Measurements from ENCODE around the gene CD44.

Gene CD44

DNA sequence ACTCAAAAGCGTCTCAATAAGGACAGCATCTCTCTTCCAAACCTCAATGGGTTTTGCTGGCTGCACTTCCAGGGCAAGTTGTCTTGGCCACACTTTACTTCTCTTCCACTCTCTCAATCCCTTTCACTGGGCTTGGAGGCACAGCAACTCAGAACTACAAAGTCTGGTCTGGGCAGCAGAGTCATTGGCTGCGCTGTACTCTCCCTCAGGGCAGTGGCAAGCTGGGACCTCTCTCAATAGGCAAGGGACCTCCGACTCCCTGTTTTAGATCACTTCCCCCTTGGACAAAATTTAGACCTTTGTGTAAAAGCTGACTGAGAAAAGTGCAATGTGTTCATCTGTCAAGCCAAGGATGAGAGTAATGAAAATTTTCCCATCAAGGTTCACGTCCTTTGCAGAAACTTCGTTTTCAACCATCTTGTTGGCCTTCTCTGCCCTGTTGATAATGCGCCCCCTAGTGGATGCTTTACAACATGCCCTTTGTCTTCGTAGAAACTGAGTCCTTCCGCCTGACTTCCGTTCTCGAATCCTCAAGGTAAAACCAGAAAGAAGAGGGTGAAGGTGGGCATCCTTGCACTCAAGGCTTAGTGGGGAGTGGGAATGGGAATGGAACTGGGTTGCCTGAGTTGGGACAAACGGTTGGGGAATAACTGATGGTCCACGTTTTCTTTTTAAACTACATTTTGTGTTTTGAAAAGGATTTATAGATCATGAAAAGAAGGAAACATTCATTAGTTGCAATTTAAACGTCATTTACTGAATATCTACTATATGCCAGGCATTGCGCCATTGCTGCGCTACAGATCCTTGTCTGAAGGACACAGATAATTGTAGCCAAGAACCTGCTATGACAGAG is 99.1 kb downstream of the CD44 start:
- DNase-seq (ENCODE audit: low read depth): no peak

DNA sequence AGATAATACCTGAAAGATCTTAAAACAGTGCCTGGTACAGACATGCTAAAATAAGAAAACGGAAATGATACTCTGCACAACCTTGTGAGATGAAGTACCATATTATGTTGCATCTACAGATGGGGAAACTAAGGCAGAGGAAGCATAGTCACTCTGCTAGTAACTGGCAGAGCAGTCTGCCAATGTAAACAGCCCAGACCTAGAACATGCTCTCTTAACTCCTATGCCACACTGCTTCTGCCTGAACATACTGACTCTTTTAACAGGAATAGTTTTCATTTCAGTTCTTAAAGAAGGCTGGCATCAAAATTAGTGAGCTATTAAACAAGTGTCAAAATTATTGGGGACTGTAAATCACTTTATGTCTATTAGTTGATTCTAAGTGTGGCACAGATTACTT is 99.9 kb downstream of the CD44 start:
- no peak for DNase-seq (ENCODE audit: low read depth)

DNA sequence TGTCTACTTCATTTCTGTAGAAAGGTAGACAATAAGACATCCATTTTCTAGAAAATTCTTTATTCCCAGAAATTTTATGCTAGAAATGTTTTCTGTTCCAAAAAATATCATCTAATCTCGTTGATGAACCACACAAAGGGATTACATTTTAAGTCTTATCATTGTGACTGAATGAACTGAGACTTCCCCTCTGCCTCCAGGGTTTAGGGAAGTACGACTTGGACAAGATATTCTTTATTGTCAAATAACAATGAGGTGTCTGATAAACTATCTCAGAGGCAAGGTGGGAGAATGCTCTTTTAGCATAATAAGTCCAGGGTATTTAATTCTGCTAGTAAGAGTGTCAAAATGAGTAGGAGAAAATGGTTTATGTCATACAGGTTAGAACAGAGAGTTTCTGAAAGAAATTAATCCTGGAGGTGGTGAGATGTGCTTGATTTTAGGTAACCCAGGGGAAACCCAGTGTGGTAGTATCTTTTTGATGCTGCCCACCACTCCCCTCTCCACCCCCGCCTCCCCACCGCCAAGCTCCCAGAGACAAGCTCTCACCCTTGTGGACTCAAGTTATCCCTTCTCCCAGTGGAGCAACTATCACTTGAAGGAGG is 100.6 kb downstream of the CD44 start:
- no peak for DNase-seq (ENCODE audit: low read depth)

DNA sequence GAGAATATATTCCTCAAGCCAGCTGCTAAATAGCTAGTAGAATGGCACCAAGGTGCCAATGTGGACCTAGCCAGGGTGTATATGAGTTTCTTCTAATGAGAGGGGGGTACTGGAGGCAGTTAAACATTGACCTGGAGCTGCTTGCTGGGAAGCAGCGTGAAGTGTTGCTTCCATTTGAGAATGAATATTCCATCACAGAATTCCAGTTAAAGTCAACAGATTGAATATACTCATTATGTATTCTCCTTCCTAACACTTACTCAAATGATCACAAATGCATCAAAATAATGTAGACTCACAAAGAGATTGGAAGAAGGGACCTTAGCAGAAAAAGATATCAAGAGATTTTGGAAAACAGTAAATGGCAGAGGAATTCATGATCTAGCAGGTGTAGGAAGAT is 102.1 kb downstream of the CD44 start:
- DNase-seq (ENCODE audit: low read depth): no peak

DNA sequence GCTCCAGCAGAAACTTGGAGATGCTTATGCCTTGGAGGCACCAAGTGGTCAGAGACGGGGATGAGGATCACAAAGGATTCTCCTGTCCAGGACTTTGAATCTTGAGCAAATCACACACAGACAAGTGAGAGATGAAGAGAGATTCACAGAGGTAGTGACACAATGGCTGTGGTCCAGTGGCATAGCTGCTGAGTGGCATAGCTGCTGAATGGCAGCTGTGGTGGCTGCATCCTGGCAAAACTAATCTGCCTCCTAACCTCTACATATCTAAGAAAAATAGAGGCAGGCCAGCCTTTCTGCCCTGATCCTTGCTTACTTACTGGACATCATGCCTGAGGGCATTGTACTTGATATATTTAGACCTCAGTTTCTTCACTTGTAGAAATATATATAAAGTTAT is 102.6 kb downstream of the CD44 start:
- DNase-seq (ENCODE audit: low read depth): no peak

DNA sequence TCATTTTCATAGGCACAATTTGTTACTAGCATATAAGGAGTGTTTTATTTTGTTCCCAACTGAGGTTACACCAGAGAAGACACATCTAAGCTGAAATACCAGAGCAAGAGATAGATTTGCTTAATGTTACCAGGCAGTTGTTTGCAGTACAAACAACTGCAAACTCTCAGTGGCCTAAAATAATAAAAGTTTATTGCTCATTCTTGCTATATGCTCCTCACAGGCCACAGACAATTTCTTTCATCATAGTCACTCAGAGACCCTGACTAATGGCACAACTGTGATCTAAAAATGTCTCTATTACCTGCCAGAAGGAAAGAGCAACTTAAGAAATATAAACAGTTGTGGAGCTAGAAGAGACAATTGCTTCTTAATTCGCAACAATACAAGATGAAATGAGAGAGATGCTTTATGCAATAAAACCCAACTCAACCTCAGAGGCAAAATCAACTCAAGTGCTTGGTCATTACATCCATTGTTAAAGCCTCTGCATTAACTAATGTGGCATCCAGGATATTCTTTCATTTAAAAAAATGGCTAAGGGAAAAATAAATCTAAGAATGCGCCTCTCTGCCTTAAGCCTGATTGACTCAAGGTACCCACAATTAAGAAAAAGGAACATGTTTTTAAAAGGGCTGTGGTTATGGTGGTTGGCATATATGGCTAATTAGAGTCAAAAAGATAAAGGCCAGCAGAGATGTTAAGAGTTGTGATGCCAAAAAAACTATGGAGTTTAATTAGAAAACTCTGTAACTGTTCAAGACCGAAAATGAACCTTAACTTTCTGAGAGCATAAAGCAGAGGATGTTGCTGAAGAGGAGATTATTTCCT is 103.7 kb downstream of the CD44 start:
- peak; percentile 72 for DNase-seq (ENCODE audit: low read depth)

DNA sequence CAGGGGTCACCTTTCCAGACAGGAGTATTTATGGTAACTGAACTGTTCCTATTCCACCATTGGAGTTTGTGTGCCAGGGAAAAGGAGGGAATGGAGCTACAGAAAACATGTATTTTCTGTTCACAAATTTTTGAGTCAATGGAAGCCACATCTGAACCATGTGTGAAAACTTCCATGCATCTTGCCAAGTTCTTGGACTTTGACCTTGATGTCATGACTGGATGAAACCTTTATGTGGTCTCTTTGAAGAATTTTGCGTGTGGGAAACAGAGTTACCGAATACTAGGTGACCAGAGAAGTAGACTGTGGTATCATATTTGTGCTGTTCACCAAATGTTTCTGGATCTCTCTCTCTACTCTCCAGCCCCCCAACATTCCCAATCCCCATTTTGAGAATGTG is 104.8 kb downstream of the CD44 start:
- no peak for DNase-seq (ENCODE audit: low read depth)

DNA sequence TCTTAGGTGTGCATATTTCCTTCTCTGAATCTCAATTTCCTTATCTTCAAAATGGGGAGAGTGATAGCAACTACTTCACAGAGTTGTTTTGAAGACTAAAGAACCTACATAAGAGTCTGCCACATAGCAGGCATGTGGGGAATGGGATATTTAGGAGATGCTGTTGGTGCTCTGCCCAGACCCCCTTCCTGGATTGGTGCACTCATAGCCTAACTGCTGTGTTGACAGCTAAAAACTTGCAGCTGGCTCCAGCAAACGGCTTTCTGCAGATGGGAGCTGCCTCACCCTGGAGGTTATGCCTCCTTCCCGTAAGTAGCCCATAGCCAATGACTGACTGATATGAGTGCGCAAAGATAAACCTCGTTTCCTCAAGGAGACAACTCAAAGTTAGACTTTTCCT is 106.1 kb downstream of the CD44 start:
- no peak for DNase-seq (ENCODE audit: low read depth)

DNA sequence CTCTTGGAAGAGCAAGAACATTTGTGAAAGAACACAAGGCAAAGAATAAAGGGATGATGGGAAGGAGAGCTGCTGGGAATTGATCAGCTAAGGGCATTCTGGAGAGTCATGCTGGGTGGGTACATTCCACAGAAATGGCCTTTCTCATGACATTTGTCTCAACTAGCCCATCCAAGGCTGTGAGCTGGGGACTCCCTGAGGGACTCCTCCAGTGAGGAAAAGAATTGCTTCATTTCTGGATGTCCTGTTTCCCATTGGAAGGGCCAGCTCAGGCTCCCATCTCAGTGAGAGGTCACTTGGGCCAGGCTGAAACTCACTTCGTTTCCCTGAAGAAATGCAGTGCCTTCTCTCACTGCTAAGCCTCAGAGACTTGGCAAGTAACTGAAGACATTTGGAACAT is 106.8 kb downstream of the CD44 start:
- no peak for DNase-seq (ENCODE audit: low read depth)

DNA sequence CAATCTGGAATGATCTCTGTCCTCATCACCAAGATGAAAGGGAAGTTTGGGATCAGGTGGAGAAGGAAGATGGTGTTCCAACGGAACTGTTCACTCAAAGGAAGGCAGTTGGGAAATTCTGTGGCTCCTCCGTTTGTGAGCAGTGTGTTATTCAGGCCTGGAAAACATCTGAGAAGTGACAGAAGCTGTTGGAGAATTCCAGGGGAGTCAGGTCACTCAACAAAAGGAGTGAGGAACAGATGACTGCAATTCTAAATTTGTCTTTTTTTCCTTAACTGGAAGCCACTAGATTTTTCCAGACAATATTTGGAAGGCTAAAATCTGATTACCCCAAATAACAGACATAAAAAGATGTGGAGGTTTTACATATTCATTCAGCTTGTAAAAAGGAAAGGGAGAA is 107.8 kb downstream of the CD44 start:
- DNase-seq (ENCODE audit: low read depth): peak; percentile 65

DNA sequence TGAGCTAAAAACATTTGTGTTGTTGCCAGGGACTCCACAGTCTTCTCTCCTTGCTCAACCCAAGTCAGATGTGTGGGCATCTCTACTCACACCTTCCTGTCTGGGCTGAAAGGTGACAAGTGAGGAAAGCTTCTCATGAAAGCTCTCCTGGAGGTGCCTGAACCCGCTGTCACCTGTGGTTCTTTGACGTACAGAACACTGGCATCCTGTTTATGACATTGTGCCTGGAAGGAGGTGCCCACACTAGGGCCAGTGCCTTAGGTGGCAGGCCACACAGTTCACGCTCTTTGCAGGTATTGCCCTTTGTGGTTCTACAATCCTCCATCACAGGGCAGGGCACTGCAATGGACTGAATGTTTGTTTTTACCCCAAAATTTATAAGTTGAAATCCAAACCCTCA is 108.5 kb downstream of the CD44 start:
- DNase-seq (ENCODE audit: low read depth): no peak

DNA sequence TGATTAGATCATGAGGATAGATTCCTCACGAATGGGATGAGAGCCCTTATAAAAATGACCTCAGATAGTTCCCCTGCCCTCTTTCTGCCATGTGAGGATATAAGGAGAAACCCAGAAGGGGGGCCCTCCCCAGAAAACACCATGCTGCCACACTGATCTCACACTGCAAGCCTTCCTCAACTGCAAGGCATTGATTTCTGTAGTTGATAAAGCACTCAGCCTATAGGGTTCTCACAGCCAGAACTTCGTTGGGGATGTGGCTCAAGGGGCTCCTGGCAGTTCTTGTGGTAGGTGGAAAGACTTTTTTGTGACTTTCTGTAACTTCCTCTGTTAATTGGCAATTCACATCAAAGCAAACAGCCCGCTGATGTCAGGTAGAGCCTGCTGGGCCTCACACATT is 108.9 kb downstream of the CD44 start:
- DNase-seq (ENCODE audit: low read depth): no peak

DNA sequence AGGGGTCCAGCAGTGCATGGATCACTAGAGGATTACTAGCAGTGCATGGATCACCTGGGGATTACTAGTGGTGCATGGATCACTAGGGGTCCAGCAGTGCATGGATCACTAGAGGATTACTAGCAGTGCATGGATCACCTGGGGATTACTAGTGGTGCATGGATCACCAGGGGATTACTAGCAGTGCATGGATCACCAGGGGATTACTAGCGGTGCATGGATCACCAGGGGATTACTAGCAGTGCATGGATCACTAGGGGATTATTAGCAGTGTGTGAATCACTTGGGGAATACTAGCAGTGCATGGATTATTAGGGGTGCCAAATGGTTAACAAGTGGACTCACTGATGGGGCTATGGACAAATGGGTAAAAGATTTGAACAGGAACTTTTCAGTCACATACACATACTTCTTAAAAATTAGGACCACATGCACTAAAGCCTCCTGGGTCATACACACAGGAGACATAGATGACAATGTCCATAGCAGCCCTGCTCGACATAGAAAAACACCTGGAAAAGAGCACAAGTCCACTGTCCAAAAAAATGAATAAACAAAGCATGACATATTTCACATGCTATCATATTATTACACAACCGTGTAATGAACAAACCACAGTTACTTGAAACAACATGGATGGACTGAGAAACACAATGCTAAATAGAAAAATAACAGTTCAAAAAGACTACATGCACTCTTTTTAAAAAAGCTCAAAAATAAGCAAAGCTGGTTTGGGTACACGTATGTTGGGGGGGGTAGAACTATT is 109.8 kb downstream of the CD44 start:
- DNase-seq (ENCODE audit: low read depth): no peak

DNA sequence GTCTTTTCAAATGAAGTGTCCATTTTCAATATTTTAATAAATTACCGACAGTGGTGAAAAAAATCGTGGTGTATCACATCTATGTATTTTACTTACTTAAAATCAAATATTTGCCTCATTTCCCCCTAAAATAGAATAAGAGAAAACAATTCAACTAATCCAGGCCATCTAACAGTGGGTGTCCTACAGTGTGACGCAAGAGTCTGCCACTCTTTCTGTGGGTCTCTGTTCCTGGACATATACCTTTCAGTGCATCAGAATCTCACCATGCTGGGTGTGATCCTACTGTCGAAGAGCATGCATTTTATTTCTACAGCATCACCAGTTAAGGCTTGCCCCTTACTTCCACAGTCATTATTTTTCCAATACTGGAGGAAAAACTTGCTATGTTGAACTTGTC is 111.2 kb downstream of the CD44 start:
- no peak for DNase-seq (ENCODE audit: low read depth)

DNA sequence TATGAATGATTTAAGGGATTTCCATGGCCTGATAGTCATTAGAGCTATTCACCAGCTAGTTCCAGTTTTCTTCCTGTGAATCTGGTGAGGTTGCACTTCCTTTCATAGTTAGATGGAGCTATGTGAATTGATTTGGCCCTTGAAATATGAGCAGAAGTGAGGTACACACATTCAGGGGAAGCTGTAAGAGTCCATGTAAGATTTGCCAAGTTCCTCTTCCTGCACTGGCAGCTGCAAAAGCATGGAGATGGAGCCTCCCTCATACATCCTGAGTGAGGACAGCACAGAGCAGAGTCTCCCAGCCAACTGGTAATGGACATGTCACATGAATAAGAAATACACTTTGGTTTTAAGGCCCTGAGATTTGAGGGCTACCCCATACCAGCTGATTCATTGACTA is 111.7 kb downstream of the CD44 start:
- no peak for DNase-seq (ENCODE audit: low read depth)

DNA sequence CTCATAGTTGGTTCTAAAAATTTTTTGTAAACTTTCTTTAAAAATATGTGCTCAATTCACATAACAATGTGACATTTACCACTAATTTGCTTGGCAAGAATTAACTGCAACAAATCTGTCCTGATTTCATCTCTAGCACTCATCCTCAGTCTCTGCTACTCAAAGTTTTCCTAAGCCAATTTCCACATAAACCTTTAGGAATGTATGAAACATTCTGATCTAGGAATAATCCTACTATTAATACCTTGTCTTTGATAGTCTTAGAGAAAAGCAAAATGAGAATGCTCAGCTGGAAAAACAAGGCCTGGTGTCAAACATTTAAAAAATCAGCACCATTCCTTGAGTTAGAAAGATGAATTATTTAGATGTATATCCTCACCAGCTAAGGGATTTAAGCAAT is 114.3 kb downstream of the CD44 start:
- DNase-seq (ENCODE audit: low read depth): peak; percentile 76

DNA sequence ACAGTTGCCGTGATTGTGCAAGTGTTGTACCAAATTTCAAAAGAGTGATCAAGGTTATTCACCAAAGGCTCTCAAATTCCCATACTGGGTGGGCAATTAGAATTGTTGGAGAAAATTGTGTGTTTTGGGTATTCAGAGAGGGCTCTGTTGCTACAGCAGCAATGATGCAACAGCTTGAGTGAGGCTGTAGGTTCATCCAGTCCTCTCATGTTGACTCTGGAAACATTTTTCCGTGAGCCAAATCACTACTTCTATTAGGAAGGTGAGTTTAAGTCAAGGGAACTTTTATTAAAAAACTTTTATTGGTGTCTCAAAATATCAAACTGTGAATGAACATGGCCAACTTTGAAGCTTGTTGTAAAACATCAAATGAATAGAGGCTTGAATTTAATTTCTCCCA is 116.5 kb downstream of the CD44 start:
- no peak for DNase-seq (ENCODE audit: low read depth)

DNA sequence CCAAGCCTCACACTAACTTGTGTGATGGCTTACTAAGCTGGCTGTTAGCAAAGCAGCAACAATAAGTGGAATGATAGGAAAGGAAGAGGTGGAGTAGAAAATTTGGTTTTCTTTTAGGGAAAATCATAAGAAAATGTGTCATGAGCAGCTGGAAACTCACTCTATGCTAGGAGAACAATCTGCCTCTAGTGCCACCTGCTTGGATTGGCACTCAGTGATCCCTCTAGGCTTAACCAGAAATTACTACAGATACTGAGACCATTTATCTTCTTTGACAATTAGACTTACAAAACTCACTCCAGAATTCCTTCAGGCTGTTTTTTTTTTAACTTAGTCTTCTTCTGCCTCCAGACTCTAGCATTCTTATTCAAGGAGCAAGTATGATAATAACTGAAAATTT is 117.3 kb downstream of the CD44 start:
- DNase-seq (ENCODE audit: low read depth): no peak

DNA sequence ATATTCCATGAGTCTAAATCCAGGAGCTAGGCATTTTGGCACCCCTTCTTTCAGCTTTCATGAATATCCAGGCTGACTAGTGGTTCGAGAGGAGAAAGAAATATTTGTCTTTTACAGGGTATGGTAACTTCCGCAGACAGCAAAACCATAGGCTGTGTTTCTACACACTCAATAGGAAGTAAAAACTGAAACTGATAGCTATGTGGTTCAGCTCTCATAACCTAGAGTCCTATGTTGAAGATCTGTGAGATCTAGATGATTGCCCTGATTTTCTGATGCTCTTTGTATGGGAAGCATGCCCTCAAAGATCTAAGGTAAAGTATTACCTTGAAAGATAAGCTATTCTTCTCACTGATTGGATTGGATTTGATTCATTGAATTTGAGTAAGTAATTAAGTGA is 118.3 kb downstream of the CD44 start:
- no peak for DNase-seq (ENCODE audit: low read depth)

DNA sequence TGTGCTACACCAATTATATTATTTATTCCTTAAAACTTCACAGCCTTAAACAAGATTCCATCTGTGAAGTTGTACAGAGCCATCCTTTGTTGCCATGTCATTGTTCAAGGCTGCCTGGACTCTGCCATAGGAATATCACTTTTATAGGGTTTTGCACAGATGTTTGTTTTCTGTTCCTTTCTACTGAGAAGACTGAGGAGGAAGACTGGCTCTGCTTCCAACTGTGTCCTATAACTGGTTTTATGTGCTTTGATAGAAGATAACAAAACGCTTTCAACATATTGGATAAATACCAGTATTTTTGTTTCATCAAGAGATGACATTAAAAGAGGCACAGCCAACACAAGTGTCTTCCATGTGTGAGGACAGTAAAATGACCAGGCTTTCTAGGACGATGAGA is 120.6 kb downstream of the CD44 start:
- no peak for DNase-seq (ENCODE audit: low read depth)

DNA sequence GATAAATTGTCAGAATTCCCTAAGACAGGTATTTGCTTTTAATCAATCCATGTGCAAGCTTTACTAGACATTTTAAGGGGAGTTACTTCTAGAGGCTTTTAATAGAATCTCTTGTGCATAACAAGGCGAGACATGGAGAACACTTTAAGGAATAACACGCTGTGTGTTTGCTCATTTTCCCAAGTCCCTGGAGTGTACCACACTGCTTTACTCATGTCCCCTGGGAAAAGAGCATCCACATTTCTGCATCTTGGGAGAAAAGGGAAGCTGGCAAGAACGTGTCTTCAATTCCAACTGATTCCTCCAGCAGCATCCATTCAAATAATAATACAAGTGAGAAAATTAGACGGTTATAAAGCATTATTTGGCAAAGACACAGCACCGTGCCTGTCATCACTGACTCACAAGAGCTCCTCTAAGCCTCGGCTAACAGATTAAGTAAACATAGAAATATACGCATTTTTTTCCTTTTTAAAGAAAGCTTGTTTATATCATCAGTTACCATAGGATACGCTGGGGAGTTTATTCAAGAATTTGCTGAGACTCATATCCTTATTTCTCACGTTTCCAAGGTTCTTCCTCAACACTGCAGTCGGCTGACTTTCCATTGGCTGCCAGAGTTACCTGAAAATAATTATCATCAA is 121.5 kb downstream of the CD44 start:
- peak; percentile 93 for DNase-seq (ENCODE audit: low read depth)

DNA sequence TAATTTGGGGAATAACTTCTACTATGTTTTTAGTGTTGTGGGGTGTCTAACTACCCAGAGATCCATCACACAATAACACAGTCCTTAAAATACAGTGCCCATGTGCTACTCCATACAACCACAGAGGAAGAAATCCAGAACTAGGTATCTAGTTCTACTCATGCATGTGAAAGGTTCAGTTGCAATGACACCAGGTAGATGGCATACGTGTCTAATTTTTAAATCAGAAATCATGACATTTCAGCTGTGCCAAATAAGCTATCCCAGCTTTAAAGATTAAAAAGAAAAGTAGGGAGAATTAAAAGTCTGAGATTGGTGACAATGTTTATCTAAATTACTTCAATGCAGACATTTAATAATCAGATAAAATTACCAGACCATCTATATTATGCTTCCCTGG is 122.2 kb downstream of the CD44 start:
- DNase-seq (ENCODE audit: low read depth): no peak

Measured in EH (cell line).